ENCODE data around the gene CADM1. TPM values are rescaled to one million over a fixed set of nuclear protein-coding genes. Genes with fewer than 3 reads are reported as not detected.

Gene CADM1
- total RNA-seq, 2 experiments from 2014 or later, result 1.2 to 1.8 TPM

DNA sequence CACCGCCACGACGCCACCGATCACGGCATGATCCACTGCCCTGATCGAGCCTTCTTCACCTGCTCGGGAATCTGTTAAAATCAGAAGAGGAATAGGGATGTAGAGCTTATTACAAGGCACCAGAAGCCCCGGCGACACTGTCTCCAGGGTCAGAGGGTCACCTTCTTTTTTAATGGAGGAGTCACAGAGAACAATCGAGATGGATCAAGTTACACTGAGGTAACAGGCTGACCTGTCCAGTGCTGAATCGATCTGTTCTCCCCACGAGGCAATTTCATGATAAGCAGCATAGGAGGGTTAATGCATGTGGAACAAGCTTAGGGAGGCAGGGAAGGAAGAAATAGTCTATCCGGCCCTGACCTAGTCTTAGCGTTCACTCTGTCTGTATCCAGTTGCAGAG lies 325.5 kb downstream of the CADM1 start:
- POLR2A ChIA-PET, result no interaction called here
- DNase-seq, result no peak
- Mint-ChIP-seq H3K27me3 (peaks cover 3% of the 10 kb centered on the region), H3K9me3 (no peaks in the 10 kb centered on the region), H3K36me3 (no peaks in the 10 kb centered on the region), H3K4me3 (no peak overlapping the region), H3K27ac (no peak overlapping the region), H3K4me1 (no peaks in the 10 kb centered on the region)
- no peak for ATAC-seq (ENCODE audit: low read depth)

GRCh38 chr11:115173136-115173535 lies 331.1 kb downstream of the CADM1 start:
- no peaks in the 10 kb centered on the region for H3K4me1 Mint-ChIP-seq
- POLR2A ChIA-PET, result no interaction called here
- ATAC-seq (ENCODE audit: low read depth) (no peak), DNase-seq (no peak)
- H3K4me3 Mint-ChIP-seq, result no peak overlapping the region
- H3K27ac Mint-ChIP-seq, result no peak overlapping the region
- H3K27me3 Mint-ChIP-seq, result peaks cover 3% of the 10 kb centered on the region
- no peaks in the 10 kb centered on the region for H3K9me3 Mint-ChIP-seq
- H3K36me3 Mint-ChIP-seq, result no peaks in the 10 kb centered on the region

DNA sequence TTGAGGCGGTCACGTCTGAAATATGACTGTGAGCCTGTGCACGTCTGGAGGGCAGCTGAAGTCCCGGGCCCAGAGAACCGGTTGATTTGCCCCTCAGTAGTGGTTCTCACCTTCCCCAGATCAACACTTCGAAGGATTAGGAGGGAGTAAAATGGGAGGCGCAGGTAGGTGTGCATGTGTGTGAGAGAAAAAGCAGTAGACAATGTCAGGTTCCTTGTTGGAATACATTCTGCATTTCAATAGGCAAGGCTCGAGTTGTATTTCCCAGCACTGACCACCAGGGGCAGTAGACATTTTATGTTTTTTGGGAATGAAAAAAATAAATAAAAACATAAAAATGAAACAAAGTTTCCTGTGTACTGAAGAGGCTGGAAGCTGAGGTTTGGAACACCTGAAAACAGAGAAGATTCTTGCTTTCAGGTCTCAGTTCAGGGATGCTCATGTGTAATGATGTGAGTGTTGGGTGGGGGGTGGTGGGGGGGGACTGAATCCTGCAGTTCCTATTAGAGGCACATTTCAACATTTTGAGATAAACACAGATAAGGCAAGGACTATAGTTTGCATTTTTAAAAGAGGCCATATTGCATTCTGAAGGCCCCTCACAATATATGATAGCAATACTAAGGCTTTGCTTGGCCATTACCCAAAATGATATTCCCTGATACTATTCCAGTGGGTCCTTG lies 333.9 kb downstream of the CADM1 start:
- Mint-ChIP-seq H3K4me1 (no peaks in the 10 kb centered on the region), H3K36me3 (no peaks in the 10 kb centered on the region), H3K9me3 (no peaks in the 10 kb centered on the region), H3K27me3 (no peaks in the 10 kb centered on the region), H3K4me3 (no peak overlapping the region), H3K27ac (no peak overlapping the region)
- no peak for DNase-seq
- POLR2A ChIA-PET, result no interaction called here
- ATAC-seq (ENCODE audit: low read depth), result no peak

GRCh38 chr11:115169251-115169650 lies 335.0 kb downstream of the CADM1 start:
- no peaks in the 10 kb centered on the region for H3K36me3 Mint-ChIP-seq

GRCh38 chr11:115168686-115169085 lies 335.5 kb downstream of the CADM1 start:
- Mint-ChIP-seq H3K36me3 (no peaks in the 10 kb centered on the region), H3K4me1 (no peaks in the 10 kb centered on the region), H3K4me3 (no peak overlapping the region), H3K9me3 (no peaks in the 10 kb centered on the region), H3K27ac (no peak overlapping the region), H3K27me3 (no peaks in the 10 kb centered on the region)
- POLR2A ChIA-PET, result no interaction called here
- no peak for DNase-seq
- no peak for ATAC-seq (ENCODE audit: low read depth)

More at GRCh38 chr11:115169251-115169650, 335.0 kb downstream of the CADM1 start:
- no peaks in the 10 kb centered on the region for H3K4me1 Mint-ChIP-seq
- H3K9me3 Mint-ChIP-seq, result no peaks in the 10 kb centered on the region
- DNase-seq (no peak), ATAC-seq (ENCODE audit: low read depth) (no peak)
- no peak overlapping the region for H3K4me3 Mint-ChIP-seq
- H3K27ac Mint-ChIP-seq, result no peak overlapping the region
- no peaks in the 10 kb centered on the region for H3K27me3 Mint-ChIP-seq
- POLR2A ChIA-PET, result no interaction called here

DNA sequence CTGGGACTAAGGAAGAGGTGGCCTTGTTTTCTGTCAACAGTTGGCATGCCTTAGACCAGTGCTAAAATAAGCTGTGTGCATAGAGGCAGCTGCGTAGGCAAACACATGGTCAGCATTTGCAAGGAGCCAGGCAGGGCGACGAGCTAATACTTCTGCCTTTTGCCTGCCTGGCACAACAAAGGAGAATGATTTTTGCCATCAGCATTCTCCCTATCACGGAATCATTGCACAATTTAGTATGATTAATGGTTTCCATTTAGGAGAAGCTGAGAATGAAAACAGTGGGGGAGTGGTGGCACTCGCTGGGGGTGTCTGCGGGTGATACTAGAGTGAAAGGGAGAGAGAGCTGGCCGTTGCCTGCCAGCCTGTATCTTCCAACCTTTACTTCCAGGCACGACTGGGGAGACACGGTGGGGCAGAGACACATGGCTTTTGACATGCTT lies 336.0 kb downstream of the CADM1 start:
- no peak for ATAC-seq (ENCODE audit: low read depth)
- no peak for DNase-seq
- Mint-ChIP-seq H3K27me3 (no peaks in the 10 kb centered on the region), H3K9me3 (no peaks in the 10 kb centered on the region), H3K36me3 (no peaks in the 10 kb centered on the region), H3K4me3 (no peak overlapping the region), H3K4me1 (no peaks in the 10 kb centered on the region), H3K27ac (no peak overlapping the region)
- POLR2A ChIA-PET, result no interaction called here

GRCh38 chr11:115167456-115167855 lies 336.8 kb downstream of the CADM1 start:
- POLR2A ChIA-PET, result no interaction called here
- Mint-ChIP-seq H3K27ac (no peak overlapping the region), H3K9me3 (no peaks in the 10 kb centered on the region), H3K36me3 (no peaks in the 10 kb centered on the region), H3K4me3 (no peak overlapping the region), H3K27me3 (no peaks in the 10 kb centered on the region), H3K4me1 (no peaks in the 10 kb centered on the region)
- ATAC-seq (ENCODE audit: low read depth), result no peak
- no peak for DNase-seq

- POLR2A ChIA-PET, result no interaction called here
- no peaks in the 10 kb centered on the region for H3K4me1 Mint-ChIP-seq
These were observed 337.4 kb downstream of the CADM1 start for GRCh38 chr11:115166820-115167219.

GRCh38 chr11:115164774-115165173 lies 339.4 kb downstream of the CADM1 start:
- ATAC-seq (ENCODE audit: low read depth) (no peak), DNase-seq (no peak)
- H3K27me3 Mint-ChIP-seq, result no peaks in the 10 kb centered on the region

More at GRCh38 chr11:115166820-115167219, 337.4 kb downstream of the CADM1 start:
- Mint-ChIP-seq H3K9me3 (no peaks in the 10 kb centered on the region), H3K4me3 (no peak overlapping the region), H3K27me3 (no peaks in the 10 kb centered on the region), H3K36me3 (no peaks in the 10 kb centered on the region), H3K27ac (no peak overlapping the region)
- ATAC-seq (ENCODE audit: low read depth) (no peak), DNase-seq (no peak)

DNA sequence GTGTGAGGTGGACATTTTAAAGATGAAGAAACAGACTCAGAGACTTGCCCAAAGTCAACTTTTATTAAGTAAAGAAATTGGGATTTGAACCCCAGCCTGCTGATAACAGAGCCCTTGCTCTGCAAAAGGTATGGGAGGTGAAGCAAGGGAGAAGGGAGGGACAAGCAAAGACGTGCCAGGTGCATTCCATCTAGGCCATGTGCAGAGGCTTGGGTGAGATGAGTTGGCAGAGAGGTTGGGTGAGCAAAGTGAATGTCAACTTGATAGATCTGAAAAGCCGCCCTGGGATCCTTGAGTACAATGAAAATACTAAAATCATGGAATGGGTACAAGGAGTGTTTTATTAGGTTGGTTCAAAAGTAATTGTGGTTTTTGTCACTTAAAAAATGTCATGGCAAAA lies 341.3 kb downstream of the CADM1 start:
- no peak overlapping the region for H3K27ac Mint-ChIP-seq
- H3K4me1 Mint-ChIP-seq, result no peaks in the 10 kb centered on the region
- ATAC-seq (ENCODE audit: low read depth) (no peak), DNase-seq (no peak)
- POLR2A ChIA-PET, result no interaction called here
- no peaks in the 10 kb centered on the region for H3K9me3 Mint-ChIP-seq
- H3K4me3 Mint-ChIP-seq, result no peak overlapping the region
- no peaks in the 10 kb centered on the region for H3K27me3 Mint-ChIP-seq
- H3K36me3 Mint-ChIP-seq, result no peaks in the 10 kb centered on the region

More at GRCh38 chr11:115164774-115165173, 339.4 kb downstream of the CADM1 start:
- Mint-ChIP-seq H3K4me1 (no peaks in the 10 kb centered on the region), H3K9me3 (no peaks in the 10 kb centered on the region), H3K27ac (no peak overlapping the region), H3K4me3 (no peak overlapping the region), H3K36me3 (no peaks in the 10 kb centered on the region)
- POLR2A ChIA-PET, result no interaction called here

DNA sequence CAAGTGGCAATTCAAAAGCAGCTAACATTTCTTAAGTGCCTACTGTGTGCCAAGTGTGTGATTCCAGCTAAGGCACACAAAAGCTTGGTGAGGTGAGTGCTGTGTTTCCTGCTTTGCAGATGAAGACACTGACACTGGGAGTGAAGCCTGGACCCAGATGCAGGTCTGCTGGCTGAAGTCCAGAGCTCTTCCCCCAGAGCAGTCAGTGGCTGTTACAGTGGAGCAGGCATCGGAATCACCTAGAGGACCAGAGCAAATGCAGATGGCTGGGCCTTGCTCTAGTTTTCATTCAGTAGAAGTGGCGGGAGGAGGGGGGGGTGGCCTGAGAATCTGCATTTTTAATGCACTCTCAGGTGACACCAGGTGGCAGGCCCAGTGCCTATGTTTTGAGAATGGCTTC lies 342.3 kb downstream of the CADM1 start:
- POLR2A ChIA-PET, result no interaction called here
- no peaks in the 10 kb centered on the region for H3K27me3 Mint-ChIP-seq
- H3K4me1 Mint-ChIP-seq, result no peaks in the 10 kb centered on the region
- no peak overlapping the region for H3K27ac Mint-ChIP-seq
- H3K36me3 Mint-ChIP-seq, result no peaks in the 10 kb centered on the region
- H3K9me3 Mint-ChIP-seq, result no peaks in the 10 kb centered on the region
- ATAC-seq (ENCODE audit: low read depth), result no peak
- no peak for DNase-seq
- H3K4me3 Mint-ChIP-seq, result no peak overlapping the region

DNA sequence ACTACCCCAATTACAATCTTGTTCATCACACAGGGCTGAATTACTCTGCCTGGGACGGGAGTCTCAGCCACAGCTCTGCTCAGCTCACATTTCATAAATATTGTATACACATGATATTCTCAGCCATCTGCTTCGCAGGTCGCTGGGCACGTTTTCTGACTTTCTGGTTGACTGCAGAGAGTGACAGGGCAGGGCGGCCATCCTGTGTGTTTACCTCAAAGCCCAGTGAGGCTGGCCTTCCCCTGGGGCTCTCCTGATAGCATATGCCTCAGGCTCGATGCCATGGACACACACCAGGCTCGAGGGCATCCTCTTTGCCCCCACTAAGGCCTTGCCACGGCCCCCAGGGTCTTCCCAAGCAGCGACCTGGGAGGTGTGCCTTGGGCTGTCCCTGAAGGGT lies 345.0 kb downstream of the CADM1 start:
- POLR2A ChIA-PET, result no interaction called here
- ATAC-seq (ENCODE audit: low read depth) (no peak), DNase-seq (no peak)
- Mint-ChIP-seq H3K27ac (no peak overlapping the region), H3K4me1 (no peaks in the 10 kb centered on the region), H3K9me3 (no peaks in the 10 kb centered on the region), H3K36me3 (no peaks in the 10 kb centered on the region), H3K4me3 (no peak overlapping the region), H3K27me3 (no peaks in the 10 kb centered on the region)

- DNase-seq, result no peak
- Mint-ChIP-seq H3K27ac (no peak overlapping the region), H3K27me3 (no peaks in the 10 kb centered on the region), H3K4me1 (no peaks in the 10 kb centered on the region), H3K36me3 (no peaks in the 10 kb centered on the region), H3K4me3 (no peak overlapping the region), H3K9me3 (no peaks in the 10 kb centered on the region)
- ATAC-seq (ENCODE audit: low read depth), result no peak
- POLR2A ChIA-PET, result no interaction called here
These were observed 346.2 kb downstream of the CADM1 start for GRCh38 chr11:115158053-115158452.

DNA sequence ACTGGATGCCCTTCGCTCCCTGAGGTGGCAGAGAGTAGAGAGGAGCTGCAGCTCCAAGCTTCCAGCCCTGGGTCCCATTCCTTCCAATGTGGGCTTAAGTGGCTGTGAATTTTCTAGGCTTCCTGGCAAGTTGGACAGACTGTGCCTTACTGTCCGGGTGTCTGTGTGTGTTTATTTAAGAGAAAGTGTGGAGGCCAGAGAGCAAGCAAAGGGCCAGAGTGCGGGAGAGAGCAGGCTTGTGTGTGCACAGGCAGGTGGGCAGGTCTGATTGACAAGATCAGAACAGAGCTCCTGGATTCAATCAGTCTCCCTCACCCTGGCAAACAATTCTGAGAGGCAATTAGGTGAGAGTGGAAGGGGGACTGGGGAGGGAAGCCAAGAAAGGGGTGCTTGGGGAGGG lies 347.0 kb downstream of the CADM1 start:
- POLR2A ChIA-PET, result no interaction called here
- H3K27ac Mint-ChIP-seq, result no peak overlapping the region
- DNase-seq (no peak), ATAC-seq (ENCODE audit: low read depth) (no peak)
- H3K27me3 Mint-ChIP-seq, result no peaks in the 10 kb centered on the region
- H3K4me1 Mint-ChIP-seq, result no peaks in the 10 kb centered on the region
- no peaks in the 10 kb centered on the region for H3K9me3 Mint-ChIP-seq
- no peaks in the 10 kb centered on the region for H3K36me3 Mint-ChIP-seq
- H3K4me3 Mint-ChIP-seq, result no peak overlapping the region

GRCh38 chr11:115155978-115156377 lies 348.2 kb downstream of the CADM1 start:
- ATAC-seq (ENCODE audit: low read depth), result no peak
- H3K36me3 Mint-ChIP-seq, result no peaks in the 10 kb centered on the region
- H3K4me1 Mint-ChIP-seq, result no peaks in the 10 kb centered on the region
- H3K27me3 Mint-ChIP-seq, result no peaks in the 10 kb centered on the region
- no peak for DNase-seq
- no peak overlapping the region for H3K4me3 Mint-ChIP-seq
- no peaks in the 10 kb centered on the region for H3K9me3 Mint-ChIP-seq
- POLR2A ChIA-PET, result no interaction called here
- no peak overlapping the region for H3K27ac Mint-ChIP-seq
